Sigmoid colon (tissue), 7 donors: ENCODE data around the gene TAF12. TPM values are rescaled to one million over a fixed set of nuclear protein-coding genes. Genes with fewer than 3 reads are reported as not detected.
"Not testable (repeated sequence)": the region's sequence is repeated elsewhere in the genome, so short reads cannot be mapped to it uniquely, and the experiment has no call there.

Experiments
- DNase-seq: peaks from one replicate; pipeline ENCODE4 v3.0.0-alpha.2; 2019
- H3K27ac ChIP-seq, 4 donors: fragments of 200-600 bp; sonication (generic); one replicate each; pipeline ENCODE4 v1.5.1; 2016 to 2019; ENCODE audit warnings: mild to moderate bottlenecking in 1 of 4
- H3K27me3 ChIP-seq, 3 donors: fragments of 200-600 bp; sonication (generic); one replicate each; pipeline ENCODE4 v1.5.1; 2019; ENCODE audit warnings: mild to moderate bottlenecking in 1 of 3
- H3K36me3 ChIP-seq, 4 donors: fragments of 200-600 bp; sonication (generic); one replicate each; pipeline ENCODE4 v1.5.1; 2016 to 2019
- H3K4me1 ChIP-seq, 4 donors: fragments of 200-600 bp; sonication (generic); one replicate each; pipeline ENCODE4 v1.5.1; 2017 to 2019
- H3K4me3 ChIP-seq, 4 donors: fragments of 200-600 bp; sonication (generic); one replicate each; pipeline ENCODE4 v1.5.1; 2017 to 2019; ENCODE audit warnings: mild to moderate bottlenecking in 2 of 4, moderate library complexity in 1 of 4
- H3K9me3 ChIP-seq, 4 donors: fragments of 200-600 bp in 3 of 4; sonication (generic) in 3 of 4; one replicate each; pipeline versions ENCODE4 v1.5.1 to v1.6.1; 2013 to 2019
- EP300 ChIP-seq, 4 donors: sonication (generic); formaldehyde crosslinking; IDR thresholded peaks; one replicate each; pipeline ENCODE4 v1.6.1; 2017; ENCODE audit warnings: antibody characterized with exemption in 4 of 4
- POLR2A ChIP-seq, 2 donors: fragments of 450-650 bp; IDR thresholded peaks; one replicate each; pipeline ENCODE4 v1.6.1; 2016; ENCODE audit warnings: antibody characterized with exemption in 2 of 2, mild to moderate bottlenecking in 2 of 2, moderate library complexity in 2 of 2
- POLR2AphosphoS5 ChIP-seq, 4 donors: sonication (generic); formaldehyde crosslinking; IDR thresholded peaks; one replicate each; pipeline ENCODE4 v1.6.1; 2017; ENCODE audit warnings: antibody characterized with exemption in 4 of 4
- WGBS, 2 donors: extraction: QIAGEN DNeasy Blood & Tissue Kit; methylation state at CpG; one replicate each; pipeline ENCODE4 v1.1.7; 2013; 5-methylcytosine and 5-hydroxymethylcytosine counted together
- intact Hi-C: fragments of 100-400 bp; cut with DNase I; formaldehyde crosslinking; loops from one replicate; pipeline ENCODE4 v1.15.1; 2023
- polyA plus RNA-seq, 3 donors: library from polyadenylated mRNA; stranded (reverse); fragments of 200-250 nt; gene quantifications; one replicate each; pipeline ENCODE4 v1.2.3, GENCODE V29; 2013
- total RNA-seq, 4 donors: library from RNA; depleted of rRNA; stranded (reverse); fragments of >200 nt; gene quantifications; one replicate each; pipeline ENCODE4 v1.1.0, GENCODE V29; 2016
- TF ChIP-seq, protein P1 (sequence below), 4 experiments: fragments of 450-650 bp in 3 of 4; fragments of 200-600 bp in 1 of 4; IDR thresholded peaks; one replicate each; pipeline ENCODE4 v1.5.1; 2016 to 2019; ENCODE audit warnings: antibody characterized with exemption in 4 of 4, mild to moderate bottlenecking in 3 of 4, moderate library complexity in 2 of 4
- donor health status: healthy with polysubstance abuse.
- donor health status: Bipolar disorder and iron deficiency.
- donor health status: healthy.

TAF12 gene
- total and polyA plus RNA-seq, 7 donors: 16.8 to 27.5 (median 20.4) TPM

DNA sequence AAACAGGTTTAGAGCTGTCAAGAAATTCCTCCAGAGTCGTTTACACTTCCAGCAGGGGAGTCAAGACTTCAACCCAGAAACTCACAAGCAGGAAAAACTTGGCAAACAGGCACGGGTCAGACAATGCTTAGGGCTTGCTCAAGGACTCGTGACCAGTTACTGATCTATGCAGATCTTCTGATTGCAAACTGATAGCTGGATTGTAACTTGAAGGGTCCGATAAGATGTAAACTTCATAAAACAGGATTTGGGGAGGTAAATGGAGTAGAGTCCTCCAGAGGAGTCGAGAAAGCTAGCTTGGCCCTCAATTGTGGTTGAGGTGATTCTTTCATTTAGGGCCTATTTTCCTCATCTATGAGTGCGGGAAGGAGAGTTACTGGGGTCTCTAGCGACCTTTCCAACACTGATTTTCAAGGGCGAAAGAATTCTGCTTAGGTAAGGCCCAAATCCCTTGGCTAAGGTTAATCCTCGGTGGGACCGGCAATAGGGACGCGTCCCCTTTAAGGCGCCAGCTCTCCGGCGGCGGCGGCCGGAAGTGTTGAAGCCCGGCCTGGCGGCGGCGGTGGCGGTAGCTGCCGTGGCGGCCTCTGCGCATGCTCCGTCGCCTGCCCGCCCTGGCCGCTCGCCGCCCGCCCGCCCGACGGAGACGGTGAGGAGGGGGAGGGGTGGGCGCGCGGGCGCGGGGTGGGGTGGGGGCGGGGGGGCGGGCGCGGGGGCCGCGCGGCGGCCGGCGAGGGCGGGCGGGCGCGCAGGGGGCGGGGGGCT lies 25.5 kb upstream of the TAF12 start, which contains the start of gene GMEB1:
GMEB1 (plus strand) TSS at position 594 of the 765 bp plus-strand sequence. CDS start 14,829 bp downstream, outside the sequence.
- intact Hi-C loops: loop anchor here (1.0 to 2.0 kb wide), 3 partner anchors 20 to 68 kb away; partner anchors contain the start of genes RNU11, TAF12 and YTHDF2
- peak in 3 of 4 donors; percentile 28 to 49 (median 34) for TF ChIP-seq POLR2AphosphoS5 (IDR thresholded peaks at IDR 0.05)
- TF ChIP-seq, protein P1, sequence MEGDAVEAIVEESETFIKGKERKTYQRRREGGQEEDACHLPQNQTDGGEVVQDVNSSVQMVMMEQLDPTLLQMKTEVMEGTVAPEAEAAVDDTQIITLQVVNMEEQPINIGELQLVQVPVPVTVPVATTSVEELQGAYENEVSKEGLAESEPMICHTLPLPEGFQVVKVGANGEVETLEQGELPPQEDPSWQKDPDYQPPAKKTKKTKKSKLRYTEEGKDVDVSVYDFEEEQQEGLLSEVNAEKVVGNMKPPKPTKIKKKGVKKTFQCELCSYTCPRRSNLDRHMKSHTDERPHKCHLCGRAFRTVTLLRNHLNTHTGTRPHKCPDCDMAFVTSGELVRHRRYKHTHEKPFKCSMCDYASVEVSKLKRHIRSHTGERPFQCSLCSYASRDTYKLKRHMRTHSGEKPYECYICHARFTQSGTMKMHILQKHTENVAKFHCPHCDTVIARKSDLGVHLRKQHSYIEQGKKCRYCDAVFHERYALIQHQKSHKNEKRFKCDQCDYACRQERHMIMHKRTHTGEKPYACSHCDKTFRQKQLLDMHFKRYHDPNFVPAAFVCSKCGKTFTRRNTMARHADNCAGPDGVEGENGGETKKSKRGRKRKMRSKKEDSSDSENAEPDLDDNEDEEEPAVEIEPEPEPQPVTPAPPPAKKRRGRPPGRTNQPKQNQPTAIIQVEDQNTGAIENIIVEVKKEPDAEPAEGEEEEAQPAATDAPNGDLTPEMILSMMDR (IDR thresholded peaks at IDR 0.05): no peak
- 1 to 2% methylated on average over 51 to 57 of the region's 57 CpGs for WGBS, 2 donors
- Histone ChIP-seq H3K9me3 (no peaks in the 10 kb centered on the region), H3K4me1 (peaks cover 0 to 20% (median 19%) of the 10 kb centered on the region in 4 donors), H3K27me3 (no peaks in the 10 kb centered on the region), H3K27ac (peak within 1 kb of the TSS; percentile 99 to 100 (median 100)), H3K36me3 (no peaks in the 10 kb centered on the region), H3K4me3 (peak within 1 kb of the TSS; percentile 95 to 100 (median 98))
- DNase-seq: peak; percentile 94

DNA sequence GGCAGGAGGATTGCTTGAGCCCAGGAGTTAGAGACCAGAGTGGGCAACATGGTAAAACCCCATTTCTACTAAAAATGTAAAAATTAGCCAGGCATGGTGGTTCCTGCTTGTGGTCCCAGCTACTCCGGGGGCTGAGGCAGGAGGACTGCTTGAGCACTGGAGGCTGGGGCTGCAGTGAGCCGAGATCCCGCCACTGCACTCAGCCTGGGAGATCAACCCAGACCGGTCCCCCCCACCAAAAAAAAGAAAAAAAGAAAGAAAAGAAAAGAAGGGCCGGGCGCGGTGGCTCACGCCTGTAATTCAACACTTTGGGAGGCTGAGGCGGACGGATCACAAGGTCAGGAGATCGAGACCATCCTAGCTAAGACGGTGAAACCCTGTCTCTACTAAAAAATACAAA lies 23.9 kb upstream of the TAF12 start:
- no peak overlapping the region for H3K4me3 ChIP-seq
- intact Hi-C loops: no loop called here

DNA sequence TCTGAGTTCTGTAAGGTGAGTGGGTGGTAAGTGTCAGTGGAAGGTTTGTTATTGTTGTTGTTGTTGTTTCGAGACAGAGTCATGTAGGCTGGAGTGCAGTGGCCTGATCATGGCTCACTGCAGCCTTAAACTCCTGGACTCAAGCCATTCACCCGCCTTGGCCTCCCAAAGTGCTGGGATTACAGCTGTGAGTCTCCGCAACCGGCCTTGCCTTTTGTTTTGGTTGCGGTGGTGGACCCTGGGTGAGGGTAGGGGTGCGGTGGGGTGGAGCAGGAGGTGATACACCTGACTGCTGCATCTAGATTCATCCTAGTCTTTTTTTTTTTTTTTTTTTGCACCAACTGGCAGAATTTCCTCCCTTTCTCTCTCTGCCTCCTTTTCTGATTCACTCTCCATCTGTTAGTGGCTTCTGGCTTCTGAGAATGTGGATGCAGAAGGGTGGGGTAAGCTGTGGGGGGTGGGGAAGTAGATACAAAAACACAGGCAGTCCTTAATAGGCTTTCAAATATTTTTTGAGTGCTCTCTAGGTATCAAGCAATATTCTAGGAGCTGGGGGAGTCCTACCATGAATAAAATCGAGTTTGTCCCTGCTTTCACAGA lies 21.1 kb upstream of the TAF12 start:
- Histone ChIP-seq H3K4me3 (no peak overlapping the region), H3K4me1 (peaks cover 0 to 12% (median 10%) of the 10 kb centered on the region in 4 donors), H3K27me3 (no peaks in the 10 kb centered on the region), H3K9me3 (no peaks in the 10 kb centered on the region), H3K36me3 (no peaks in the 10 kb centered on the region), H3K27ac (no peak overlapping the region)
- intact Hi-C loops: no loop called here
- WGBS, 2 donors: 78 to 83% methylated on average over 7 of the region's 7 CpGs
- no peak for DNase-seq
- TF ChIP-seq POLR2AphosphoS5 (IDR thresholded peaks at IDR 0.05): no peak
- no peak for TF ChIP-seq POLR2A (IDR thresholded peaks at IDR 0.05)
- TF ChIP-seq, protein P1 (IDR thresholded peaks at IDR 0.05): no peak
- no peak for TF ChIP-seq EP300 (IDR thresholded peaks at IDR 0.05)

More for the DNA sequence above, 23.9 kb upstream of the TAF12 start:
- Histone ChIP-seq H3K4me1 (peaks cover 0 to 20% (median 19%) of the 10 kb centered on the region in 4 donors), H3K36me3 (no peaks in the 10 kb centered on the region), H3K27ac (no peak overlapping the region), H3K9me3 (no peaks in the 10 kb centered on the region), H3K27me3 (no peaks in the 10 kb centered on the region)
- TF ChIP-seq, protein P1 (IDR thresholded peaks at IDR 0.05): no peak
- TF ChIP-seq POLR2AphosphoS5 (IDR thresholded peaks at IDR 0.05): no peak
- no peak for TF ChIP-seq EP300 (IDR thresholded peaks at IDR 0.05)
- TF ChIP-seq POLR2A (IDR thresholded peaks at IDR 0.05): no peak
- DNase-seq: no peak
- WGBS, 2 donors: 97% methylated on average over 12 of the region's 12 CpGs

DNA sequence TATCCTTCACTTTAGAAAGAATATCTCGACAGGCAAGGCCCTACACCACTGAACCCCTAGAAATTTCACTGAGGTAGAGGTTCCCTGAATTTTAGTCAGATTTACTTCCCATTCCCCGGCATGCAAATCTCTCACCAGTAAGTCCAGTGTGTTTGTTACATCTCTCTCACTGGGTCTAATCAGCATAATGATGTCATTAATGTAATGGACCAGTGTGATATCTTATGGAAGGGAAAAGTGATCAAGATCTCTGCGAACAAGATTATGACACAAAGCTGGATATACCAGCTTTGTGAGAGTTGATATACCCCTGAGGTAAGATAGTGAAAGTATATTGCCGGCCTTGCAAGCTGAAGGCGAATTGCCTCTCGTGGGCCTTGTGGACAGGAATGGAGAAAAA lies 13.5 kb upstream of the TAF12 start:
- Histone ChIP-seq H3K27me3 (no peaks in the 10 kb centered on the region), H3K36me3 (no peaks in the 10 kb centered on the region), H3K9me3 (no peaks in the 10 kb centered on the region), H3K27ac (no peak overlapping the region), H3K4me3 (no peak overlapping the region), H3K4me1 (no peaks in the 10 kb centered on the region)
- TF ChIP-seq POLR2A (IDR thresholded peaks at IDR 0.05) (no peak), EP300 (IDR thresholded peaks at IDR 0.05) (no peak), POLR2AphosphoS5 (IDR thresholded peaks at IDR 0.05) (no peak)
- TF ChIP-seq, protein P1 (IDR thresholded peaks at IDR 0.05): no peak
- WGBS, 2 donors: 93 to 96% methylated on average over 6 of the region's 6 CpGs
- no peak for DNase-seq
- intact Hi-C loops: no loop called here

DNA sequence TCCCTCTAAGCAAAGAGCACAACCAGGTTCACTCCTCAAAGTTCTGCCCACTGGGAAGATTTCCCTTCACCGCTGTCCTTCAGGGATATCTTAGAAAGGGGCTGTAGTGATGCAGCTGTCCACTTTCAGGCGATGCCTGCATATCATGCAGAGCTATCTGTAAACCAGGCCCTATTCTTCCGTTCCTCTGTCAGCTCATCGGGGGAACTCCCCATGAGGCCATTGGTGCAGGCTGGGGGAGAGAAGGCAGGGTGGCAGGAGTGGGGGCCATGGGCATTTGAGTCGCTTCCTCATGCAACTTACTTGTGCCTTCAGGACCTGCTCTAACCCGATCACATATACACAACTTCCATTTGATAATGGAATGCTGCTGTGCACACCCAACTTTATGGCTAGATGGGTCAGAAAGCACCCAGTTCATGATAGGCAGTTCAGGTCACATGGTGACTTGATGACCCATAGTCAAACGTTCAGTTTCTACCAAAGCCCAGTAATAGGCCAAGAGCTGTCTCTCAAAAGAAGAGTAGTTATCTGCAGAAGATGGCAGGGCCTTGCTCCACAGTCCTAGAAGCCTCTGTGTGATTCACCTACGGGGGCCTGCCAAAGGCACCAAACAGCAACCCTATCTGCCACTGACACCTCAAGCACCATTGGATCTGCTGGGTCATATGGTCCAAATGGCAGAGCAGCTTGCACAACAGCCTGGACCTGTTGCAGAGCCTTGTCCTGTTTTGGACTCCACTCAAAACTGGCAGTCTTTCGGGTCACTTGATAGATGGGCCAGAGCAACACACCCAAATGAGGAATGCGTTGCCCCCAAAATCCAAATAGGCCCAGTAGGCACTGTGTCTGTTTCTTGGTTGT lies 12.8 kb upstream of the TAF12 start:
- DNase-seq, H3K9me3 ChIP-seq, intact Hi-C loops, H3K27ac ChIP-seq, H3K36me3 ChIP-seq, H3K27me3 ChIP-seq, H3K4me3 ChIP-seq, H3K4me1 ChIP-seq: not testable (repeated sequence)
- 61 to 82% methylated on average over 10 of the region's 10 CpGs for WGBS, 2 donors

DNA sequence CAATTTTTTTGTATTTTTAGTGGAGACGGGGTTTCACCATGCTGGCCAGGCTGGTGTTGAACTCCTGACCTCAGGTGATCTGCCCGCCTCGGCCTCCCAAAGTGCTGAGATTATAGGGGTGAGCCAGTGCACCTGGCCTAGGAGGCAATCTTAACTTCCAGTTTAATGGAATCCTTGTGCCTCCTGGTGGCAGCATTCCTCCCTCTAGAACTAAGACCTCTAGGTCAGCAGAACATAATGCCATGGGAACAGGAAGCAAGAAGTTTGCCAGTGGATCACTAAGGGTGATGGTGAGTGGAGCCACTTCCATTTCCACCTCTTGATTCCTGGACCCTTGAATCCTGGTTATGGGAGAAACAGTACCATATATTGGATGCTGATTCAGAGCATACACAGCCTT lies 11.0 kb upstream of the TAF12 start:
- H3K9me3 ChIP-seq, H3K27ac ChIP-seq, intact Hi-C loops, H3K4me1 ChIP-seq, H3K27me3 ChIP-seq, DNase-seq, H3K36me3 ChIP-seq, H3K4me3 ChIP-seq: not testable (repeated sequence)
- 22 to 68% methylated on average over 3 of the region's 3 CpGs for WGBS, 2 donors

DNA sequence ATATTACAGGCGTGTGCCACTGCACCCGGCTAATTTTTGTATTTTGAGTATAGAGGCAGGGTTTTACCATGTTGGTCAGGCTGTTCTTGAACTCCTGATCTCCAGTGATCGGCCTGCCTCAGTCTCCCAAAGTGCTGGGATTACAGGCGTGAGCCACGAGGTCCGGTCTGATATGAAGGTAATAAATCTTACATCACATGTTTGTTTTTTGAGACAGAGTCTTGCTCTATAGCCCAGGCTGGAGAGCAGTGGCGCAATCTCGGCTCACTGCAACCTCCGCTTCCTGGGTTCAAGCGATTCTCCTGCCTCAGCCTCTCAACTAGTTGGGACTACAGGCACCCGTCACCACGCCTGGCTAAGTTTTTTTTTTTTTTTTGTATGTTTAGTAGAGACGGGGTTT lies 10.2 kb upstream of the TAF12 start:
- H3K27me3 ChIP-seq, H3K4me3 ChIP-seq, DNase-seq, H3K9me3 ChIP-seq, H3K4me1 ChIP-seq, intact Hi-C loops, H3K27ac ChIP-seq, H3K36me3 ChIP-seq: not testable (repeated sequence)
- 50 to 82% methylated on average over 13 of the region's 13 CpGs for WGBS, 2 donors
